KOPT-K1 (cell line): ENCODE results near the gene MAML2.

Experiments used
- H3K27ac ChIP-seq: fragments of 200-600 bp; sonication (generic); 2 replicates; pipeline ENCODE4 v1.5.1; 2016; ENCODE audit warnings: antibody characterized with exemption, mild to moderate bottlenecking, low read depth, low read length; ENCODE audit not compliant: poor library complexity, severe bottlenecking
- H3K36me3 ChIP-seq: fragments of 200-600 bp; sonication (generic); 2 replicates; pipeline ENCODE4 v1.5.1; 2017; ENCODE audit warnings: antibody characterized with exemption, mild to moderate bottlenecking, low read length, moderate library complexity; ENCODE audit not compliant: insufficient read depth
- H3K9me3 ChIP-seq: fragments of 200-600 bp; sonication (generic); 2 replicates; pipeline ENCODE4 v1.5.1; 2017; ENCODE audit warnings: antibody characterized with exemption, low read length, mild to moderate bottlenecking; ENCODE audit not compliant: insufficient read depth, poor library complexity, severe bottlenecking

The MAML2 gene

GRCh38 chr11:96330511-96330859 lies 12.5 kb downstream of the MAML2 start:
- Histone ChIP-seq H3K36me3 (no peaks in the 10 kb centered on the region), H3K9me3 (no peaks in the 10 kb centered on the region), H3K27ac (no peak overlapping the region)

- no peaks in the 10 kb centered on the region for H3K36me3 ChIP-seq
- H3K27ac ChIP-seq = no peak overlapping the region
- no peaks in the 10 kb centered on the region for H3K9me3 ChIP-seq
Measured at GRCh38 chr11:96329855-96330510, 13.0 kb downstream of the MAML2 start.

- Histone ChIP-seq H3K9me3 (no peaks in the 10 kb centered on the region), H3K27ac (no peak overlapping the region), H3K36me3 (no peaks in the 10 kb centered on the region)
Measured at GRCh38 chr11:96329419-96329818, 13.6 kb downstream of the MAML2 start.

GRCh38 chr11:96328395-96329010 lies 14.5 kb downstream of the MAML2 start:
- Histone ChIP-seq H3K9me3 (no peaks in the 10 kb centered on the region), H3K27ac (no peak overlapping the region), H3K36me3 (no peaks in the 10 kb centered on the region)

- H3K9me3 ChIP-seq = no peaks in the 10 kb centered on the region
- H3K36me3 ChIP-seq = no peaks in the 10 kb centered on the region
- H3K27ac ChIP-seq = no peak overlapping the region
Measured at GRCh38 chr11:96326959-96327358, 16.0 kb downstream of the MAML2 start.

- no peak overlapping the region for H3K27ac ChIP-seq
- no peaks in the 10 kb centered on the region for H3K36me3 ChIP-seq
- no peaks in the 10 kb centered on the region for H3K9me3 ChIP-seq
Measured at GRCh38 chr11:96324912-96325311, 18.1 kb downstream of the MAML2 start.

- no peaks in the 10 kb centered on the region for H3K9me3 ChIP-seq
- H3K36me3 ChIP-seq = no peaks in the 10 kb centered on the region
- H3K27ac ChIP-seq = no peak overlapping the region
Measured at GRCh38 chr11:96323642-96323985, 19.4 kb downstream of the MAML2 start.

GRCh38 chr11:96322775-96323641 lies 20.0 kb downstream of the MAML2 start:
- Histone ChIP-seq H3K27ac (no peak overlapping the region), H3K36me3 (no peaks in the 10 kb centered on the region), H3K9me3 (no peaks in the 10 kb centered on the region)

GRCh38 chr11:96321091-96321490 lies 21.9 kb downstream of the MAML2 start:
- H3K9me3 ChIP-seq = no peaks in the 10 kb centered on the region
- no peak overlapping the region for H3K27ac ChIP-seq
- no peaks in the 10 kb centered on the region for H3K36me3 ChIP-seq

GRCh38 chr11:96319898-96320656 lies 22.9 kb downstream of the MAML2 start:
- no peaks in the 10 kb centered on the region for H3K36me3 ChIP-seq
- H3K9me3 ChIP-seq = no peaks in the 10 kb centered on the region
- H3K27ac ChIP-seq = no peak overlapping the region

GRCh38 chr11:96318850-96319249 lies 24.1 kb downstream of the MAML2 start:
- no peaks in the 10 kb centered on the region for H3K36me3 ChIP-seq
- H3K9me3 ChIP-seq = no peaks in the 10 kb centered on the region
- H3K27ac ChIP-seq = no peak overlapping the region

- Histone ChIP-seq H3K27ac (no peak overlapping the region), H3K9me3 (no peaks in the 10 kb centered on the region), H3K36me3 (no peaks in the 10 kb centered on the region)
Measured at GRCh38 chr11:96318399-96318798, 24.6 kb downstream of the MAML2 start.

GRCh38 chr11:96317985-96318384 lies 25.0 kb downstream of the MAML2 start:
- H3K27ac ChIP-seq = no peak overlapping the region
- H3K9me3 ChIP-seq = no peaks in the 10 kb centered on the region
- no peaks in the 10 kb centered on the region for H3K36me3 ChIP-seq

- Histone ChIP-seq H3K9me3 (no peaks in the 10 kb centered on the region), H3K36me3 (no peaks in the 10 kb centered on the region), H3K27ac (no peak overlapping the region)
Measured at GRCh38 chr11:96317571-96317970, 25.4 kb downstream of the MAML2 start.

GRCh38 chr11:96316869-96317268 lies 26.1 kb downstream of the MAML2 start:
- H3K9me3 ChIP-seq = no peaks in the 10 kb centered on the region
- no peak overlapping the region for H3K27ac ChIP-seq
- no peaks in the 10 kb centered on the region for H3K36me3 ChIP-seq
